ENCODE measurements around the gene TRAP1.

TRAP1 gene

DNA sequence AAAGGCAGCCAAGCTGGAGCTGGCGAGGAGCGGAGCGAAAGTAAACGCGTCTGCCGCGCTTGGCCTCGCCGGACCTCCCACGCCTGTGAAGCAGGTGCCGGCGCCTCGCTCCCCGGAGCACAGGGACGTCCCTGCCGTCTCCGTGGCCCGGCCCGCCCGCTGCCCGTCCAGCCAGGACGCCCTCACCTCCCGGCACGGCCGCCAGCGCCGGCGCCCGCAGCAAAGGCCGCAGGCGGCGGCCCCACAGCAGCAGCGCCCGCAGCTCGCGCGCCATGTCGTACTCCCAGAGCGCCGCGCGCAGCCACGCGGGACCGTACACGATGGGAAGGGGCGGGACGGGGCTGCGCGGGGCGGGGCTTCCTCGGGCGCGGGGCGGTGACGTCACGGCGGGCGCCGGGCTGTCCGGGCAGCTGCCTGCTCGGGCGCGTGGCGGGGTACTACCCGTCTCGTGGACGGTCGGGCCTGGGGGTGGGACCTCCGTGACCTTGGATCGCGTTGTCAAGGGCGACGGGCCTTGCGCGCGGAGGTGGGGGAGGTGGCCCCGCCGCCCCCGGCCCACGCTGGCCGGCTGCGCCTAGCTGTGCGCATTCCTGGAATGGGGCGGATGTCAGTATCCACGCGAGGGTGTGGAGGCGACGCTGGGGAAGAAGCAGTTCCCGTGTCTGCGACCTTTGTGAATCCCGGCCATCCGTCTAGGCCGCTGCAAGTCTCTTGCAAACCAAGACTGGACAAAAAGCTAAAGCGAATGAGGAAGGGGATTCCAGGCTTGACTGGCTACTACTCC lies at the start of gene TRAP1:
TRAP1 (minus strand) TSS at position 290 of the 784 bp plus-strand sequence; CDS start at position 274, 16 bp downstream.
- peak; percentile 23 for DNase-seq

DNA sequence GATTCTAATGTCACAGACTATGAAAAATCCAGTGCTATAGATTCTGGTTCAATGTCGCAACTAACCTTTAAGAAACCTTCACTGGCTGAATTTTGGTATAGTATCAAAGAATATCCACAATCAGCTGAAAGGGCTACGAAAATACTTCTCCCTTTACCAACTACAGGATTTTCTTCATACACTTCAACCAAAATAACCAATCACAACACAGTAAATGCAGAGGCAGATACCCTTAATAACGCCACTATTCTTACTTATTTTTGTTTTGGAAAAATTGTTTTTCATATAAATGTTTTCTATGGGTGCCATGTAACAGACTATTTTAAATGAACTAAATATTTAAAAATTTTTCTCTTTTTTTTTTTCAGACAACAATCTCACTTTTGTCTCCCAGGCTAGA lies 48.9 kb upstream of the TRAP1 start:
- DNase-seq: no peak

DNA sequence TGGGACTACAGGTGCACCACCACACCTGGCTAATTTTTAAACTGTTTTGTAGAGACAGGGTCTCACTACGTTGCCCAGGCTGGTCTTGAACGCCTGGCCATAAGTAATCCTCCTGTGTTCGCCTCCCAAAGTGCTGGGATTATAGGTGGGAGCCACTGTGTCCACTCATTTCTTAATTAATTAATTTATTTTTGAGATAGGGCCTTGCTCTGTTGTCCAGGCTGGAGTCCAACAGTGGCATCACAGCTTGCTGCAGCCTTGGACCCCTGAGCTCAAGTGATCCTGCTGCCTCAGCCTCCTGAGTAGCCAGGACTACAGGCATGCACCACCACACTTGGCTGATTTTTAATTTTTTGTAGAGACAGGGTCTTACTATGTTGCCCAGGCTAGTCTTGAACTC lies 47.1 kb upstream of the TRAP1 start:
- no peak for DNase-seq

DNA sequence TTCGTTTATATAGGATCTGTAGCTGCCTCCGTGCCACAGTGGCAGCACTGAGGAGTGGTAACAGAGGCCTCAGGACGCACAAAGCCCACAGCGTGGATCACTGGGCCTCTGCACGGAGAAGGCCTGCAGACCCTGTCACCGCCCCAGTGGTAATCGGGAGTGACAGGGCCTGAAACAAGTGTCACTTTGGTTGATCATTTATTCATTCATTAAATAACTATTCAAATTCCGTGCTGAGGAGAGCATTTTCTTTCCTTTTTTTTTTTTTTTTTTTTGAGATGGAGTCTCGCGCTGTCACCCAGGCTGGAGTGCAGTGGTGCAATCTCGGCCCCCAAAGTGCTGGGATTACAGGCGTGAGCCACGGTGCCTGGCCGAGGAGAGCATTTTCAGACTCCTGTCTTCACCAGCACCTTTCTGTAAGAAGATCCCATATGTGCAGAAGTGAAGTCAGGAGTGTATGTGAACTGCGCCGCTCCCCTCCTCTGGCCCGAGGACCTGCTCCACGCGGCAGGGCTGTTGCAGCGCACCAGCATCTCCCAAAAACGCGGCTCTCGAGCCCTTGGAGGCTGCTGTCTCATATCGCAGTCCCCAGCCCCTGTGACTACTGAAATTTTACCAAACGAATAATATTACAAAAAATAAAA lies 44.9 kb upstream of the TRAP1 start:
- DNase-seq: no peak

DNA sequence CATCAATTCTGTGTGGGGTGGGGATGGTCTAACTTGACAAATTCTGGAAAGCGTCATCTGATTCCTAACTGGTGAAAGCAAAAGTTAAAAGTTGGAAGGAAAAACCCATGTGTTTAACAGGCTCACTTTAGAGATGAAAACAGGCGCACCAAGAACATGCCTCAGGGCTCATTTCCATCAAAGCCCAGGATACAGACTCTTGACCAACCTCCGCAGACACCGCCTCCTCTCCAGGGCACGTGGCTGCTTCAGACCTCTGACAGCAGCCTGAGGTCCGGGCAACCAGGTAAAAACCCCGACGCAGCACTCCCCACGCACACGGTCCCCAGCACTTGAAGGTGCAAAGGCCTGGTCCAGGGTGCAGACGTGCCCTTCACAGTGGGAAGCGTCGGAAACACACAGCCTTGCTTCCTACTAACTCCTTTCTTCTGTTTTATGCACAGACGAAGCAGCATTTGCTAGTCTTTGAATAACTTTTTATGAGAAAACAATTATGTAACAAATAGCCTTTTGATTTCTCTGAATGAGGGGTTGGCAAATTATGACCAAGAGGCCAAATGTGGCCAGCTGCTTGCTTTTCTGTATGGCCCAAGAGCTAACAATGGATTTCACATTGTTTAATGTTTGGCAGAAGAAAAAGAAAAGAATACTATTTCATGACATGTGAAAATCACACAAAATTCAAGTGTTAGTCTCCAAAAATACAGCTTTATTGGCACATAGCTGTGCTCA lies 44.2 kb upstream of the TRAP1 start:
- DNase-seq: no peak

DNA sequence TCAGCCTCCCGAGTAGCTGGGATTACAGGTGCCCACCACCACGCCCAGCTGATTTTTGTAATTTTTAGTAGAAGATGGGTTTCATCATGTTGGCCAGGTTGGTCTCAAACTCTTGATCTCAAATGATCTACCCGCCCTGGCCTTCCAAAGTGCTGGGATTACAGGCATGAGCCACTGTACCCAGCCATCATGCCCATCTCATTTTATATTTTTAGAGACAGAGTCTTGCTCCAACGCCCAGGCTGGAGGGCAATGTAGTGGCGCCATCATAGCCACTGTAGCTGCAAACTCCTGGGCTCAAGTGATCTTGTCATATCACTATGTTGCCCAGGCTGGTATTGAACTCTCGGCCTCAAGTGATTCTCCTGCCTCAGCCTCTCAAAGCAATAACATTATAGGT lies 43.2 kb upstream of the TRAP1 start:
- DNase-seq: no peak

DNA sequence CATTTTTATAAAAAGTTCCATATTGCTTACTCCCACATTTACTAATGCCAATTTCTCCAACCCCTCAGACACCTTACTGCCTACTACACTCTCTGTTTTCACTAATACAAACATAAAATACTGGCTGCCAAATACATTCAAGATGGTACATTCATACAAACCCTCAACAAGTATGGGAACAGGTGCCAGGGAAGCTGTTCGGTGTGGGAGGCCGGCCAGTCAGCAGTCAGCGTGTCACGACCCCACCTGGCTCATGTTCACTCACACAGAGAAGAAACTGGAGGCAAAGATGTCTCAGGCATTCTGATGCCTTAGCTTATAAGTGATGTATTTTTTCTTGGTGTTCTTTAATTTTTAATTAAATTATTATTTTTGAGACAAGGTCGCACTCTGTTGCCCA lies 42.4 kb upstream of the TRAP1 start:
- no peak for DNase-seq

DNA sequence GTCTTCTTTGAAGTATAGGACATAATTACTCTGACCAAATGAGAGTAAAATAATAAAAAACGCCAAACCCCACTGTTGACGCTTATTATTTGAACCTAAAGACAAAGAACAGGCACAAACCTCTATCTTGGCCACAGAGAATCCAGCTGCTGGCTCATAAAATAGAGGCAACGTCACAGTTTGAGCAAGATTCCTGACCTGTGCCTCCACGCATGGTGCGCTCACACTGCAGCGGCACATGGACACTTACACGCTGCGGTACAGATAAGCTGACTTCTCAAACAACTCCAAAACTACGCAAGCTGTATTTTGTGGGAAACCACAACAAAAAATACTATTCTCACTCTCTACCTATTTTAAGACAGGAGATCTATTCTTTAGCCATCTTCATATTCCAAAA lies 38.8 kb upstream of the TRAP1 start:
- no peak for DNase-seq

DNA sequence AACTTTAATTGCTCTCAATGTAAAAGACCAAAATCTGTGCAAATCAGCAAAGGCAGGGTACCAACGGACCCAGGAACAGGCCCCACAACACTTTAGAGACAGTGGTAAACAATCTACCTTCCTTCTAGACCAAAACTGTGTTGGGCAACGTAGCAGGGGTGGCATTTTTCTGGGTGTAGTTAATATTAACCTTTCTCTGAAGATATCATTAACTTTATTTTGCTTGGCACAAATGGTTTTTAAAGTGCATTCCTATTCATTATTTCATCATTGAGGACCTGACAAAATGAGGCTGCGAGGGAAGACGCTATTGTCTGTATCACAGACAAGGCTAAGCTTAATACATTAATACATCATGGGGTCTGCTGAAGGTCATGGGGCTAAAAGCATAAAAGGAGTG lies 37.9 kb upstream of the TRAP1 start:
- DNase-seq: no peak

DNA sequence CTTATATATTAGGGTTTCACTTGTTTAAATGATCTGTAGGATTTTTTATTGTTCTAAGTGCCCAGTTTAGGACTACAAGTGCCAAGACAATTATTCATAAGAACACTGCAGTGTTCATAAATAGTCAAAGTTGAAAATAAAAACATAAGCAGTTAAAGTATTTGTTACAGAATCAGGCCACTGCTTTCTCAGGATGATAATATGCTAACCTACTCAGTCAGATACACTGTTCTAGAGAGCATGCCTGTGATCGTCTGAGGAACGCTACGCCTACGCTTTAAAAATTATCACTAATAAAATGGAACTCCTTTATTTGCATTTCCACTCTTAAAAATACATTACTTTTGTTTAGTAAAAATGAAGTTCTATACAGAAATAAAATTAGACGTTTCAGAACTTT lies 37.4 kb upstream of the TRAP1 start:
- DNase-seq: no peak

DNA sequence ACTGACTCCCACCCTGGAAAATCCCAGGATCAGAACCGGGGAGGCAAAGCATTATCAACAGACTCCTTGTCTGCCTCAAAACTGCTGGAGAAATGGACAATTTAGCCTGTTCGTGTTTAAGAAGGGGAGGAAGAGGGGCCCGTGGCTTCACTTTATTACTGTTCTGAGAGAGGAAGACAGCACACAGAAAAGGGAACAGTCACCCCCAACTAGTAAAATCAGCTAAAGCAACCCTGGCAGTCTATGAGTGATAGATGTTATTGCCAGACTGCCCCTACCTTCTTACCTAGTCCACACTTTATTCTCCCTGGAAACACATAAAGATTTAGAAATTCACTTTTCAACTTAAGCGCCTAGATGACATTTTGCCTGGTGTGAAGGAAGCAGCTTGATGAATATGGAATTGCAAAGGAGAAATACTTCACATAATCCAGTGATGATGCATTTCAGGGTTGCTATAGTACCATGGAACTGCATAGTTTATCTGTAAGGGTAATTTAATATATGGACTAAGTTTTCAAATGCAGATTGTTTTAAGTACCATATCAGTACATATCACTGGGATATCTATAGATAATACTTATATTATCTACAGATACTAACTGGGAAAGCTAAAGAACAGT lies 36.9 kb upstream of the TRAP1 start:
- no peak for DNase-seq

DNA sequence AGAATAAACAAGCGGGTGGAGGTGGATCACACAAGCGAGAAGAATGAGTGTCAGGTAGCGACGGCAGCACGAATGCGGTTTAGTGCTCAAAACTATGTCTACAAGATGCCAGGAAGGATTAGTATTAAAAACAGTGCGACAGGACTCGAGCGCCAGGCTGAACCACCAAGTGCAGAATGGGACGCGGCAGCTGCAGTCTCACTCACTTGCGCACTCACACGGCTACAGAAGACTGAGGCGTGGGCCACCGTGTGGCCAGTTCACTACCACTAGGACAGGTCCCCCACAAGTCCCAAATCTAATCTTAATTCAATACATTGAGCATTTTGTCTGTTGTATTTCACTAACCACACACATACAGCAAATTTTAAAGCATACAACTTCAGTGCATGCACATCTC lies 35.7 kb upstream of the TRAP1 start:
- no peak for DNase-seq

DNA sequence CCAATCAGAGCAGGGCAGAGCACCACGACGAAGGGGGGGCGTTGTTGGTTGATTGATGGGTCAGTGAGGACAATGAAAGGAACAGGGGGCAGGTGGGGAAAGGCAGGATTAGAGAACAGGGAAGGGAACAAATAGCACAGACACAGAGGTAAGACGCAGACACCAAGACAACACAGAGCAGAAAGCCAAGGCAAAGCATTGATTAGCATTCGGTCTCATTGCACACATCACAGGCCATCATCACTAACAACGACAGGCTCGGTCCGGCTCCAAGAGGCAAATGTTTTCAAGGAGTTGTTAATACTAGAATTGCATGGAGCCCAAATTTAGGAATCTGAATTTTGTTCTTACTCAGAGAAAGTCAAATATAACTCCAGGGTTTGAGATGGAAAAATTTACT lies 34.6 kb upstream of the TRAP1 start:
- no peak for DNase-seq

DNA sequence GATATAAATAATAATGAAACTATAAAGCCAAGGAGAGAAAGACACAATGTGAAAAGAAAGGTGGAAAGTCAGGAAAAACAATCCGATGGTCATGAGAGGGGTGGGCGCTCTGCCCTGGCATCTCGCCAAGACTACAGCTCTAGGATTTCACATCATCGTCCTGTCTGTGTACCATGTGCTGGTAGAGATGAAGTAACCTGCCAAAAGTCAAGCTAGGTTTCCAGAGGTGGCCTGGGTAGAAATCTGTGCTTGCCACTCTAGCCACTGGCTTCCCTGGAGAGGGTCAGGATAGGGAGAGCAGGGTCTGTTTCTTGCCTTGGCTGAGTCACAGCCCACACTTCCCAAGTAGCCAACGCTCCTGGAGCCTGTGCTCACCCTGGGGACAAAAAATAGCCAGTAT lies 31.0 kb upstream of the TRAP1 start:
- no peak for DNase-seq

DNA sequence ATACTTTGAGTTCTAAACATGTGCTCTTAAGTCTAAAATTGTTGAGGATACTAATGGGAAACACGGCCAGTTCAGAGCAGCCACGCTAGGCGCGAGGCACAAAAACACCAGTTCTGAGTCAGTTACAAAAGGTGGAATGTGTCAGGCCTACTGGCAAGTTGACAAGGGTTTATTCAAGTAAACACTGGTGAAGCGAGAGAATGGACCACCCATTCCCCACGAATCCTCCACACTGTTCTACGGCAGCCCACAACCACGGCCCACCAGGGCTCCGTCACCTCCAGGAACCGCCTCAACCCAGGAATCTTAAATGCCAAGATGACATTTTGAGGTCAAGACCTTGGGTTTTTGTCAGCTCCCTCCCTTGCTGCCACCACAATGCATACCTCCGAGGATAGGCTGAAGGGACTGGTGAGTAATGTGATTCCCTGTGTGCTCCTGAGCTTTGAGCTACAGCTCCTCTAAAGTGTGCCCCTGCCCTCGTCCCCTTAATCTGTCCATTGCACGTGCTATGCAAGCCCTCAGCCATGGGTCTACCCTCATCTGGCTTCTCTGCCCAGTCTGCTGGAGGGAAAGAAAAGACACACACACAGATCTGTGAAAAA lies 28.5 kb upstream of the TRAP1 start:
- DNase-seq: no peak

DNA sequence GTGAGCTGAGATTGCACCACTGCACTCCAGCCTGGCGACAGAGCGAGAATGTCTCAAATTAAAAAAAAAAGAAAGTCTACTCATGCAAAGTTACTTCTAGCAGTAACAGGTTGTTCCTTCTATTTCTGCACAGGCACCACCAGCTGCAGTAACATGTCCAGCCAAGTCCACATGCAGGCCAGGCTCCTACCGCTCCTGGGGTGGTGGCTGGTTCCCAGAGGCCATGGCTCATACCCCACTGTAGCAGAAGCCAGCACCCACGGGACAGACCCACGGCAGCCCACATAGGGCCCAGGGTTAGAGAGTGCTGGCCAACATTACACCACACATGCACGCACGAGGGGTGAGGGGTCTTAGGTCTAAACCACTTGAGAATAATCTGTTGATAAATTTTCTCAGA lies 26.7 kb upstream of the TRAP1 start:
- no peak for DNase-seq

DNA sequence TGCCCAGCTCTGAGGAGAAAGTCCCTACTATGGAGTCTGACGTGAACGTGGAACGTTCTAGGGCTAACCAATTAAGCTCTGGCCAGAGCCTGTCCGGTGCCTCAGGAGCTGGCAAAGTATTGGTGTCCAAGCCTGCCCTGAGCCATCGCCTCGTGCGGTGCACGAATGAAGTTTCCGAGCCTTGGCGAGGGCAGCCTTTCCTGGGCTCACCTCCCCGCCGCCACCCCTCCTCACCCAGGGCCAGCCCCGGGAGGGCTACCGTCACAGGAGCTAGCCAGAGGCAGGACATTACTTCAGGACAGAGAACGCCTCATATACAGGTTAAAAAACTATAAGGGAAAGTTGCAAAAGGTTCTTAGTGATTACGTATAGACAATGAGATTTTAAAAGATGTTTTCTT lies 23.6 kb upstream of the TRAP1 start:
- no peak for DNase-seq

DNA sequence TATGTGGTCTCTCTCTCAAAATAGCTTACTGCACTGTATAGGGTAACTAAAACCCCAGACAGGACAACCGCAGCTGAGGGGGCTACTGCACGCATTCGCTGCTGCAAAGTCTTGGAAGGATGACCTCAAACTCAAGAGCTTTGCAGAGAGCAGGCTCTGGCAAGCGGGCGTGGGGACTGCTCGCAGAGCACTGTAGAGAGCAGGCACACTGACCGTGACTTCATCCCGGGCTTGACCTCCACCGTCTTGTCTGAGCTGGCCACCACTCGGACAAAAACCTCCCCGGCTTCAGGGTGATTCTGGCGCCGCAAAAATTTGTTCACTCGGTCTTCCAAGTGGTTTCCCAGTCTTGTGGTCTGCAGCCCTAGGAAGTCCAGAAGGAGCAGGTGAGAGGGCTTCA lies 22.9 kb upstream of the TRAP1 start:
- DNase-seq: no peak

DNA sequence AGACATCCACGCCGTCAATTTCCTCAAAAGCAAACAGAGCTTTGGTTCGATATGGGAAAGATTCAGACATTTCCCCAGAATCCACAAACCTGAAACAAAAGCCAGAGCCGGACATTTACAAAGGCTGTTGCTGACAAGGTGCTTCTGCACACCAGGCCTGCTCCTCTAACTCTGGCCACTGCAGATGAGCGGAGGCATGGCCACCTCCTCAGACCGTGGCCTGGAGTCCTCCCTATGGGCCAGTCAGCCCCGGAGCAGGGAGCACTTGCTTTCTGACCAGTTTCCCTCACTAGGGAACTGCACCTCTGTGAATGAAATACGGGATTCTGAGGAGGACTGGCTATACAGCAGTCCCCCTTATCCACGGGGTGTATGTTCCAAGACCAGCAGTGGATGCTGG lies 22.3 kb upstream of the TRAP1 start:
- no peak for DNase-seq

DNA sequence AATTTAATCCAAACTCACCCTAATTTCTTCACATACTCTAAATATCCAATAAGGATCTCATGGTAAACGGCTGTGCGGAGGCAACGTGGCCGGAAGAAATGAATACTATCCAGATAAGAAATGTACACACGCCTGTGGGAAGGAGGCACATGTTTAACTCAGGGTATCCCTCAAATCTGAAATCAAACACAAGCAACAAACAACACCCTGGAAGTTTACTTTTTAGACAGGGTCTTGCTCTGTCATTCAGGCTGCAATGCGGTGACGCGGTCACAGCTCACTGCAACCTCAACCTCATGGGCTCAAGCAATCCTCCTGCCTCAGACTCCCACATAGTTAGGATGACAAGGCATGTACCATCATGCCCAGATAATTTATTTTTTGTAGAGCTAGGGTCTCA lies 21.2 kb upstream of the TRAP1 start:
- no peak for DNase-seq

DNA sequence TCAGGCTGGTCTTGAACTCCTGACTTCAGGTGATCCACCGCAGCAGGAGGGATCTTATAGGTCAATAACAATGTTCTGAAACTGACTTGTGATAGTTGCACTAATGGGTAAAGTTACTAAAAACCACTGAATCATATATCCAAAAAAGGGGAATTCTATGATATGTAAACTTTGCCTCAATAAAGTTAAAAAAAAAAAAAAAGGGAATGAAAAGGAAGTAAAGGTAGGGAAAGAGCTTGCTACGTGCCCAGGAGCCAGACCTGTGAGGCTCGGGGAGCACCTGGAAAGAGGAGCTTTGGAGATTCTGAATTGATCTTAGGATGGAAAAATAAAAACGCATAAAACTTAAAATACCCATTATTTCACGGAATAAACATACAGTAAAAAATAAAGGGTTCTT lies 20.8 kb upstream of the TRAP1 start:
- DNase-seq: no peak

DNA sequence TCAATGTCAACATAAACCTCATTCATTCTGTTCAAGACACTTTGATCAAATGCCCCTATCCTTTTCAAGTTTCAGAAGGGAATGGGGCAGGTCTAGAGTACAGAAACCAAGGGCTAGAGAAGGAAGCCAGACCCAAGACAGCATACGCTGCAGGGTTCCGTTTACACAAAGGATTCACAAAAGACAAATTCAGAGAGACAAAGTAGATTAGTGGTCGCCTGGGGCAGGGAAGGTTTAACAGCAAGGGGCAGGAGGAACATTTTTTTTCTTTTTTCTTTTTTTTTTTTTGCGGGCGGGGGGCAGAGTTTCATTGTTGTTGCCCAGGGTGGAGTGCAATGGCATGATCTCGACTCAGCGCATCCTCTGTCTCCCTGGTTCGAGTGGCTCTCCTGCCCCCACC lies 19.9 kb upstream of the TRAP1 start:
- no peak for DNase-seq

DNA sequence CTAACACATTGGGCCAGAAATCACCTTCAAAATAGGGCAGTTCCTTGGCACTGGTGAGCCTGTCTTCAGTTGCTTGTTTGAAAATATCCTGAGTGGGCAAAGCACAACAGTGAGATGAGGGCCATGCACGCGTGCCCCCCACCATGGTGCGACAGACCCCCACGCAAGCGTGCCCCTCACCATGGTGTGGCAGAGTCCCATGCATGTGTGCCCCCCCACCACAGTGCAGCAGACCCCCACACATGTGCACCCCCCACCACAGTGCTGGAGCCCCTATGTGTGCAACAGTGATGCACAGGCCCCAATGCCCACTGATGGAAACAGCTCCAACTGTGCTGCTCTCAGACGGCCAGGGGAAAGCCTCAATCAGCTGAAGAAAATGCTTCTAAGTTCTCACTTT lies 18.8 kb upstream of the TRAP1 start:
- no peak for DNase-seq

Measured in NCI-H1105 (cell line).